ENCODE data around the gene NUAK1. TPM values are rescaled to one million over a fixed set of nuclear protein-coding genes. Genes with fewer than 3 reads are reported as not detected.
A peak's percentile ranks its signal among the peaks of the same experiment; 100 is the strongest.

Gene NUAK1
- total and polyA plus RNA-seq, 4 donors = 2.9 to 14.1 (median 9.2) TPM

DNA sequence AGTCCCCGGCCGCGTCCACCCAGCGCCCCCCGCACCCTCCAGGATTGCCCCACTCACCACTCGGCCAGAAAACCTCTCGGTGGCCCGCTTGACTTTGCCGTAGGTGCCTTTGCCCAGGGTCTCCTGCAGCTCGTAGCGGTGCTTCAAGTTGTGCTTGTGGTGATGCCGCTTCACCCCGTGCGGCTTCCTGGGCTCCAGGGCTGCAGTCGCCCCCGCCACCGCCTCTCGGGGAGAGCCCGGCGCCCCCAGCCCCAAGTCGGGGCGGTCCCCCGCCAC lies 459 bp downstream of the NUAK1 start:
- H3K27me3 ChIP-seq (ENCODE audit: control insufficient read depth in 3 of 3, insufficient read depth in 3 of 3, low read length in 2 of 3) = no peaks in the 10 kb centered on the region
- peaks cover 0 to 7% (median 0%) of the 10 kb centered on the region in 4 donors for H3K36me3 ChIP-seq (ENCODE audit: control insufficient read depth in 4 of 4, insufficient read depth in 4 of 4, low read length in 4 of 4)
- WGBS, 2 donors = 1% methylated on average over 23 of the region's 23 CpGs
- peaks cover 10 to 48% (median 25%) of the 10 kb centered on the region in 5 donors for H3K4me1 ChIP-seq (ENCODE audit: control insufficient read depth in 5 of 5, insufficient read depth in 5 of 5, low read length in 5 of 5)
- H3K9ac ChIP-seq (ENCODE audit: insufficient read depth in 1 of 2, low read length in 2 of 2) = peak overlapping the region in 1 of 2 donors; percentile 17
- peak overlapping the region; percentile 82 to 99 for H3K27ac ChIP-seq (ENCODE audit: low read depth in 1 of 2, low read length in 1 of 2)
- no peak for TF ChIP-seq CTCF (IDR thresholded peaks at IDR 0.05; ENCODE audit: control extremely low read depth, extremely low read depth)
- H3K9me3 ChIP-seq (ENCODE audit: control insufficient read depth in 4 of 4, insufficient read depth in 3 of 4, low read length in 3 of 4) = no peaks in the 10 kb centered on the region
- peak overlapping the region; percentile 67 for H3K4me3 ChIP-seq
- ATAC-seq (ENCODE audit: insufficient read depth, low FRiP score) (no peak), DNase-seq (peak in 2 of 3 donors; percentile 32 to 40)

- Histone ChIP-seq H3K27ac (ENCODE audit: low read depth in 1 of 2, low read length in 1 of 2) (peak overlapping the region; percentile 82 to 99), H3K9me3 (ENCODE audit: control insufficient read depth in 4 of 4, insufficient read depth in 3 of 4, low read length in 3 of 4) (no peaks in the 10 kb centered on the region), H3K9ac (ENCODE audit: insufficient read depth in 1 of 2, low read length in 2 of 2) (peak overlapping the region; percentile 17 to 48), H3K4me3 (peak overlapping the region; percentile 67), H3K4me1 (ENCODE audit: control insufficient read depth in 5 of 5, insufficient read depth in 5 of 5, low read length in 5 of 5) (peaks cover 12 to 47% (median 31%) of the 10 kb centered on the region in 5 donors), H3K27me3 (ENCODE audit: control insufficient read depth in 3 of 3, insufficient read depth in 3 of 3, low read length in 2 of 3) (no peaks in the 10 kb centered on the region), H3K36me3 (ENCODE audit: control insufficient read depth in 4 of 4, insufficient read depth in 4 of 4, low read length in 4 of 4) (peaks cover 0 to 7% (median 0%) of the 10 kb centered on the region in 4 donors)
- ATAC-seq (ENCODE audit: insufficient read depth, low FRiP score) (no peak), DNase-seq (no peak)
- 26% methylated on average over 20 of the region's 20 CpGs for WGBS, 2 donors
- TF ChIP-seq CTCF (IDR thresholded peaks at IDR 0.05; ENCODE audit: control extremely low read depth, extremely low read depth) = no peak
Observed at GRCh38 chr12:106137530-106138356, 1.0 kb downstream of the NUAK1 start.

- 4 to 5% methylated on average over 13 of the region's 13 CpGs for WGBS, 2 donors
- peak; percentile 87 for TF ChIP-seq CTCF (IDR thresholded peaks at IDR 0.05; ENCODE audit: control extremely low read depth, extremely low read depth)
- H3K27ac ChIP-seq (ENCODE audit: low read depth in 1 of 2, low read length in 1 of 2) = peak overlapping the region; percentile 2 to 99
- H3K27me3 ChIP-seq (ENCODE audit: control insufficient read depth in 3 of 3, insufficient read depth in 3 of 3, low read length in 2 of 3) = no peaks in the 10 kb centered on the region
- no peaks in the 10 kb centered on the region for H3K9me3 ChIP-seq (ENCODE audit: control insufficient read depth in 4 of 4, insufficient read depth in 3 of 4, low read length in 3 of 4)
- H3K36me3 ChIP-seq (ENCODE audit: control insufficient read depth in 4 of 4, insufficient read depth in 4 of 4, low read length in 4 of 4) = peaks cover 0 to 7% (median under 1%) of the 10 kb centered on the region in 4 donors
- ATAC-seq (ENCODE audit: insufficient read depth, low FRiP score) = no peak
- peaks cover 12 to 58% (median 26%) of the 10 kb centered on the region in 5 donors for H3K4me1 ChIP-seq (ENCODE audit: control insufficient read depth in 5 of 5, insufficient read depth in 5 of 5, low read length in 5 of 5)
- H3K9ac ChIP-seq (ENCODE audit: insufficient read depth in 1 of 2, low read length in 2 of 2) = no peak overlapping the region
- H3K4me3 ChIP-seq = peak overlapping the region; percentile 33
- peak; percentile 89 to 94 (median 93) for DNase-seq
Observed at GRCh38 chr12:106136263-106136662, 2.5 kb downstream of the NUAK1 start.
